HG03521 (cell line): ENCODE data around the gene MRPL49.

Experiments
- ATAC-seq: cut with Tn5 transposase; IDR thresholded peaks from one replicate; pipeline ENCODE4 v1.9.1; 2021; ENCODE audit warnings: mild to moderate bottlenecking, moderate library complexity; ENCODE audit not compliant: unreplicated experiment

The MRPL49 gene

DNA sequence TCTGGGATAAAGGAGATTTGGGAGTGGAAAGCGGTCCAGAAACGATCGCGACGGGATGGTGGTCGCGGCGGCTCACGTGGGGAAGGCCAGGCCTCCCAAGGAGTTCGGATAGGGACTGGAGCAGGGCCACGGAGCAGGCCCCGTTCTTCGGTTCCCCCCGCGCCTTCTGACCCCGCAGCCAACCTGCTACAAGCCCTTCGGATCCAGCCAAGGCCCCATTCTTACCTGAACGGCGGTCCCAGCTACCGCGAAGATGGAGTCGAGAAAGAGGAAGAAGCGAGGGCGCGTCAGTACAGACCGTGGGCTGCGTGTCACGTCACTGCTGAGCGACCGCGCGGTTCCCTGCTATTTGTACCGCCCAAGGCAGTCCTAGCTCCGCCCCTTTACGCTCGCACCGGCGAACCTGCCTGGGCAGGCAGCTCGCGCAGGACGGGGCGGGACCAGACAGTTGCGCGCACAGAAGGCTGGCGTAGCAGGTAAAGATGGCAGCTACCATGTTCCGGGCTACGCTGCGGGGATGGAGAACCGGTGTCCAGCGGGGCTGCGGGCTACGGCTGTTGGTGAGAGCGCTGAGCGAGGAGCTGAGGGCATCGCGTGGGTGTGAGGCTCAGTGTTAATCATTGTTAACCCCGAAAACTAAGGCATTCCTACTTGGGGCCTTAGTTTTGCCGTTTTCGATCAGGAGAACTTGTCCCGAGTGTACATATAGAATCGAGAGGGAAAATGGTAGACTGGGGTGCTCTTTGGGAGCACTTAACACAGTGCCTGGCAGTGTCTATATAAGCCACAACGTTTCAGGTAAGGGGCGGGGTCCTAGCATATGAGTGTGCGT lies at the start of gene MRPL49, which contains the start of gene FAU:
Gene MRPL49 (plus strand): TSS at position 457 of the 832 bp plus-strand sequence. CDS start 26 bp downstream, at position 483.
Gene FAU (minus strand): TSS at position 270 of the 832 bp plus-strand sequence. CDS start 321 bp downstream, outside the sequence.
- ATAC-seq = peak; percentile 72

DNA sequence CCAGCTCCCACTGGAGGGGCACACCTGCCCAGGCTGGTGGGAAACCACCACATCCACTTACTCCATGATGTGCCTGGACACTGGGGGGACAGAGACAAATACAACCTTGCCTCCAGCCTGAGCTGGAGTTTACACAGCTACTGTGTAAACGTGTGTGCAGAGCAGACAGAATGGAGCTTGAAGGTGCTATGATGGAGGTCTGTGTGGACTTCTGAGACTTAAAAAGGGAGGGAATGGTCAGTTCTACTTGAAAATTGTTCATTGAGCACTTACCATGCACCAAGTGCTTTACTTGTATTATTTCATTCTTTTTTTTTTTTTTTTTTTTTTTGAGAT lies 49.5 kb upstream of the MRPL49 start:
- no peak for ATAC-seq

DNA sequence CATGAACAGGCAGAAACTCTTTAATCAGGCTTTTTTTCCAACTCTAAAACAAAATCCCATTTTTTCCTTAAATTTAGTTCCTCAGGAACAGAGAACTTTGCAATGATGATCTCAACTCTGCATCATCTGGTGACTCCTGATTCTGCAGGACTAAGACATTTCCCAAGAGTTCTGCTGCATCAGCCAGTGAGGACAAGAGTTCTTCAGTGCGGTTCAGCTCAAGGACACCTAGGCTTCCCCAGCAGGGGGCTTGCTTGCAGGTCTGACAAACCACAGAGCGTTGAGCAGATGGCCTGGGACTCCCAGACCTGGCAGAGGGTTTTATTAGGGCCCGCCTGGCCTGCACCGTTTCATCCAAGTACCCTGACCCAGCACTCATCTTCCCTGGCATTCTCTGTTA lies 44.7 kb upstream of the MRPL49 start:
- no peak for ATAC-seq

DNA sequence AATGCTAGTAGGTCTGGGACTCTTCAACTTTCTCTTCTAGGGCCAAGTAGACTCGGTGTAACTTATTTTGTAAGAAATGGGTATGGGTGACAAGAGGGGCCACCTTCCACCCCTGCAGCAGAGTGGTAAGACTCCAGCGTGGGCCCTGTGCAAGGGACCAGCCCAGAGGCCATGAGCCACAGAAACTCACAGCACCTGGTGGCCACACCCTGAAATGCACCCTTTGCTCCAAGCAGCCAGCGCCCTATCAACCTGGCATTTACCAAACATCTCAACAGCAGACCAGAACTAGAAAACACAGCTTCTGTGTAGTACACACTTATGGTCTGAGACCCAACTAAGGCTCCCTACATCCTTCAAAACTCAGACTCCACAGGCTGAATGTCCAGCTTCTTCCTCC lies 44.0 kb upstream of the MRPL49 start:
- ATAC-seq = peak; percentile 41

DNA sequence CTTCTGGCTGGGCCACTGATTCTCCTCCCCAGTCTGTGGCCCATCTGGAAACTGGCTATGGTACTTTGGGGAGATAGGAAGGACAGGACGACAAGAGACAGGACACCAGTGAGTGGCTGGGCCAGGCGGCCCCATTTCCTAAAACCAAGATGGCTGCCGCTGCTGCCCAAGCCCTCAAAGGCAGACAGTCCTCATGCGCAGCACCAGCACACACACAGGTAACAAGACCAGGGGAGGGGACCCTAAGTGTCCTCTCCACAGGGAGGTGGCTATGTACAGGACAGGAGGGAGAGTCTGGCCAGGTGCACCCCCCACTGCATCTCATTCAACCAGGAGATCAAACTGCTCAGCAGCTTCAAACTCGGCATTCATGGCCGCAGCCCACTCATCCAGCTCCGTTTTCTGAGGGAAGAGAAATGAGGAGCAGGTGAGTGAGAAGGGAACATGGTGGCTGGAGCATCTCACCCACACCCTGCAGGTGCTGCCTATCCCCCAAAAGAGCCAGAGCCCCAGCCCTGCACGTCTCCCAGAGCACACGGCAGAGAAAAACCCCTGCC lies 43.3 kb upstream of the MRPL49 start:
- ATAC-seq = no peak

DNA sequence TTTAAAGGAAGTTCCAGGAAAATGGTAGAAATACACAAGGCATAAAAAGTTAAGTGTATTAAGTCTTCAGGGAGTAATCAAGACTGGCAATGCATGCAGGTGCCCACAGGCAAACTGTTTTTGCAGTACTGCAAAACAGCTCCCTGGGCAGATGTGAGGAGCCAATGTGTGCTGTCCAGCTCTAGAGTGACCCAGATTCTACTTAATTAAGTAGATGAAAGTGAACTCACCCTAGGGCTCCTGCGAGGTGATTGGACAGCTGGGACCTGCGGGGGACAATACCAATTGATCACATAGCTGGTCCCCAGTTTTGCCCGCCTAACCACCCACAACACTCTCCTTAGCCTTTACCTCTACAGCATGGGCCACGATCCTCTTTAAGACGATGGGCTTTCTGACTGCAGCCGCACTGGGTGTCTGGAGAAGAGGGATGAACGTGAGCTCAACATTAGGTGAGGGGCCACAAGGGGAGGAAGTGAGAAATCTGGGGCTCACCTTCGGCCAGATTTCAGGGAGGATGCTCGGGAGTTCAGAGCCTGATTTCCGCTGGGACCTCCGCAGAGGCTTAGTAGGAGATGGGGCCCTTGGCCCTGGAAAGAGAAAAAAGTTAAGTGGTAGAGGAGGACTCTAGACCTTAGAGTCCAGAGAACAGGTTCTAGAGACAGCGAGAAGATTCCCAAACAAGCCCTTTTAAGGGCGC lies 38.8 kb upstream of the MRPL49 start:
- ATAC-seq = peak; percentile 14

DNA sequence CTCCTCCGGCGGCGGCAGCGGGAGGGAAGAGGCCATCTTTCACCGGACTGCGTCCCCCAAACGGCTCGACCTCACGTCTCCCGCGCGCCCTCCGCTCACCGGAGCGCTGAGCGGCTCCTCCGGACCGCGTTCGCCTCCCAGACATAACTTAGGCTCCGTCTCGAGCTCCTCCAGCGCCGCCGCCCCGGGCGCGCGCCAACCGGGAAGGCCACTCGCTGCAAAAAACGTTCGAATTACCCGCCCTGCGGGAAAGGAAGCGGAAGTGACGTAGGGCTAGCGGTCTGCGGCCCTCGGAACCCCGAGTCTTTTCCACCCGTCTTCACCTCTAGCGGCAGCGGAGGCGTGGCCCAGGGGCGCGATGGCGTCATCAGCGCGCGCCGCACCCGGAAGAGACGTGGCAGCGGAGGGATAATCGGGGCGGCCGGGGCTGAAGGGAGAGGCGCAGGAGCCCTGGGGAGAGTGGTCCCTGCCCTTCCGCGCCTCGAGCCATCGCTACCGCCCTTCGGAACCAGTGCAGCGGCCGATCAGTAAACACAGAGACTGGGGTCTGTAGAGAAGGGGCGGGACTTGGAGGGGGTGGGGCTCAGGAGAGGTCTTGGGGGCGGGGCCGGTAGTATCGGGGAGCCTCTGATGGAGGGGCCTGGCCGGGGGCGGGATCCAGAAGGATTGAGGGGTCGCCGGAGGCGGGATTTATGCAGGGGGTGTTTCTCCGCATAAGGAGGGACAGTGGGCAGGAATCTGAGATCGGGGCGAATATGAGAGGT lies 38.1 kb upstream of the MRPL49 start, which contains the start of the genes CDCA5 and ZFPL1:
Gene CDCA5 (minus strand): TSS at position 207 of the 764 bp plus-strand sequence. CDS start 62 bp downstream, at position 145.
Gene ZFPL1 (plus strand): TSS at position 389 of the 764 bp plus-strand sequence. CDS start 477 bp downstream, outside the sequence.
- ATAC-seq = peak; percentile 77

DNA sequence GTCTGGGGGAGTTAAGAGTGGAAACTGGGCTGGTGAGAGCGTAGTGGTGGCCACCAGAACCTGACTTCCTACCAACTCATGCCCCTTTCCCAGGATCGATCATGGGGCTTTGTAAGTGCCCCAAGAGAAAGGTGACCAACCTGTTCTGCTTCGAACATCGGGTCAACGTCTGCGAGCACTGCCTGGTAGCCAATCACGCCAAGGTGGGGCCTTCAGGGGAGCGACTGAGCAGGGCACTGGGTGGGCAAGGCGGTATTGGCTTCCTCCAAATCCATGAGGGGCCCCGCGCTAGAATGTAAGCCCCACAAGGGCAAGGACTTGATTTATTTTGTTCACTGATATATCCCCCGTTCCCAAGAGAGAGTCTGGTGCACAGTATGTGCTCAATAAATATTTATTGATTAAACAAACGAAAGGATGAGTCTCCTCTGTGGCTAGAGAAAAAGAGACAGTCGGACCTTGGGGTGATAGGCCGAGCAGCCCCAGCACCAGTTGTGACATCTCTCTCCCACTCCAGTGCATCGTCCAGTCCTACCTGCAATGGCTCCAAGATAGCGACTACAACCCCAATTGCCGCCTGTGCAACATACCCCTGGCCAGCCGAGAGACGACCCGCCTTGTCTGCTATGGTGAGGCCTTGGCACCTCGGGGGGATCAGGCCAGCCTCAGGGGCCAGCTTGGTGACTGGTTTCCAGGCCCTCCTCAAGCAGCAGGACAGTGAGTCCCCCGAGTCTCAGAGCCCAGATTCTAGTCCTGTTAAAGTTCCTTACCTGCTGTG lies 37.3 kb upstream of the MRPL49 start:
- no peak for ATAC-seq

DNA sequence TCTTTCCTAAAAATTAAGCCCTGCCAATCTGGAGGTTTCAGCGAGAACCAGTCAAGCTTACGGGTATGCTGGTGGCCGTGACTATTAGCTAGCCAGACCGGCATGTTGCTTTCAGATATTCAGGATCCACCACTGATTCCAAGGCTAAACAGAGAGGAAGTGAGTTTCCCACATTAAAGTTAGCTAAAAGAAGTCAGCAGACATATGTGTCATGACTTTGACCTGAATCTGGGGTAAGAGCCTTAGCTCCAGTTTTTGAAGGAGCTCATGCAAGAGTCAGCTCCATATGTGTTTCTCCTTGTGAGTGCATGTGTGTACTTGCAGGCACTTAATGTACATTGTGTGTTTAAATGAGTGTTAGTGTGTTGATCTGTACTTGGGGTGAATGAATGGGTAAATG lies 36.7 kb upstream of the MRPL49 start:
- no peak for ATAC-seq

DNA sequence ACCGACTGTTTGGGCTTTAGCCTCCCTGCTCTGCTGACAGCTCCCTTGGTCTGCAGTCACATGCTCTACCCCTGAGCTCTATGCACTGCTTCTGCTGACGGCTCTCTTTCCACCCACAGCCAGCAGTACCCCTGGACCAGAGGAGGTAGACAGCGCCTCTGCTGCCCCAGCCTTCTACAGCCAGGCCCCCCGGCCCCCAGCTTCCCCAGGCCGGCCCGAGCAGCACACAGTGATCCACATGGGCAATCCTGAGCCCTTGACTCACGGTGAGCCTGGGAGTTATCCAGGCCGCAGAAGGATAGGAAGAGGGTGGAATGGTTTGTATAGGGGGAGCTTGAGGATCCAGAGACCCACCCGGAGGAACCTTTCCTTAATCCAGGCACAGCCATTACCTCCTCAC lies 35.3 kb upstream of the MRPL49 start:
- ATAC-seq = no peak

DNA sequence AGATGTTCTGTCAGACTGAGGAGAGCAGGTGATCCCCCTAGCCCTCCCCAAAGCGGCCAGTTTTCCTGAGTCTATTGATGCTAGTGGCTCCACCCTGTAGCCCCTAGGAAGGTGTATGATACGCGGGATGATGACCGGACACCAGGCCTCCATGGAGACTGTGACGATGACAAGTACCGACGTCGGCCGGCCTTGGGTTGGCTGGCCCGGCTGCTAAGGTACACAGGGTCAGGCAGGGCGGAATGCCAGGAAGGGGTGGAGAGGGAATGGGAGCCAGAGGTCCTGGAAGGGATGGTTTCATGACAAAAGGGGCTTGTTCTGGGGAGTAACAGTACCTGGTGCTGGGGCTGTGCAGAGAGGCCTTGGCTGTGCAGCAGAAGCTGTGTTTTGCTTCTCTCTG lies 34.9 kb upstream of the MRPL49 start:
- ATAC-seq = no peak

DNA sequence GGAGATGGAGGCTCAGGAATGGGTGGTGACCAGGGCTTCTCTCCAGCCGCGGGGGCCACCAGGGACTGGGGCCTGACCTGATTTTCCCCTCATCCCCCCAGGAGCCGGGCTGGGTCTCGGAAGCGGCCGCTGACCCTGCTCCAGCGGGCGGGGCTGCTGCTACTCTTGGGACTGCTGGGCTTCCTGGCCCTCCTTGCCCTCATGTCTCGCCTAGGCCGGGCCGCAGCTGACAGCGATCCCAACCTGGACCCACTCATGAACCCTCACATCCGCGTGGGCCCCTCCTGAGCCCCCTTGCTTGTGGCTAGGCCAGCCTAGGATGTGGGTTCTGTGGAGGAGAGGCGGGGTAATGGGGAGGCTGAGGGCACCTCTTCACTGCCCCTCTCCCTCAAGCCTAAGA lies 34.3 kb upstream of the MRPL49 start:
- ATAC-seq = no peak

DNA sequence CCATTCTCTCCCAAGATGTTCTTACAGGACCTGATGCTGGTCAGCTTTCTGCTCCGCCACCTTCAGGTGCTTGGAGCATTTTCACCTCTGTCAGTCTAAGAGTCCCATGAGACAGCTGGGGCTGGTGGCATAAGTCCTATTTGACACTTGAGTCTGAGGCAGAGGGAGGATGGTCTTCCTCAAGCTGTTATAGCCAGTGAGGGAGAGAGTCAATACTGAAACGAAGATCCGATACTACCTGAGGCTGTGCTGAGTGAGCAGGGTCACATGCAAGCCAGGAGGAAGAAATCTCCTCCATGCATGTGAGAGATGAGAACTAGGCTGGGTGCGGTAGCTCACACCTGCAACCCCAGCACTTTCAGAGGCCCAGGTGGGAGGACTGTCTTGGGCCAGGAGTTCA lies 32.5 kb upstream of the MRPL49 start:
- no peak for ATAC-seq

DNA sequence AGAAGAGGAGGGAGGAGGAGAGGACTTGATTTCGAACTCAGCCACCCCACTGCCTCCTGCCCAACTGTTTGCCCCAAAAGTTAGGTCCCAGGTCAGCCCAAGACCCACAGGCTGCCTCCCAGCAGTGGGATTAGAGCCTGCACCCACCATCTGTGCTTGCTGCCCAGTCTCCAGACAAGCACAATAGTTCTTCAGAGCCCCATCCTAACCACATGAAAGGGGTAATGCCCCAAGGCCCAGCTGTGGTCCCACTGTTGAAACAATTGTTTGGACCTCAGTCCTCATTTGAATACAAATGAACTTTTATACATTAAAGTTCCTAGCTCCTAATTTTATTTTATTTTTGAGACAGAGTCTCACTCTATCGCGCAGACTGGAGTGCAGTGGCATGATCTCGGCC lies 31.5 kb upstream of the MRPL49 start:
- ATAC-seq = no peak

DNA sequence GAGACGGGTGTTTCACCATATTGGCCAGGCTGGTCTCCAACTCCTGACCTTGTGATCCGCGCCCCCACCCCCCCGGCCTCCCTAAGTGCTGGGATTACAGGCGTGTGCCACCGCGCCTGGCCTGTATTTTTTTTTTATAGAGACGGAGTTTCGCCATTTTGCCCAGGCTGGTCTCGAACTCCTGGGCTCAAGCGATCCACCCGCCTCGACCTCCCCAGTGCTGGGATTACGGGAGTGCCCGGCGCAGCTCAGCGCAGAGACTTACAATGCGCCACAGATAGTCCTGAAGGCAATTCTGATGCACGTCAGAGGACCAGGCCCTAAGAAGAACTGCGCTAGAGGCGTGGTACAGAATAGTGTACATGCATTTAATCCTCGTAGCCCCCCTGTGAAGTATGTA lies 26.7 kb upstream of the MRPL49 start:
- no peak for ATAC-seq

DNA sequence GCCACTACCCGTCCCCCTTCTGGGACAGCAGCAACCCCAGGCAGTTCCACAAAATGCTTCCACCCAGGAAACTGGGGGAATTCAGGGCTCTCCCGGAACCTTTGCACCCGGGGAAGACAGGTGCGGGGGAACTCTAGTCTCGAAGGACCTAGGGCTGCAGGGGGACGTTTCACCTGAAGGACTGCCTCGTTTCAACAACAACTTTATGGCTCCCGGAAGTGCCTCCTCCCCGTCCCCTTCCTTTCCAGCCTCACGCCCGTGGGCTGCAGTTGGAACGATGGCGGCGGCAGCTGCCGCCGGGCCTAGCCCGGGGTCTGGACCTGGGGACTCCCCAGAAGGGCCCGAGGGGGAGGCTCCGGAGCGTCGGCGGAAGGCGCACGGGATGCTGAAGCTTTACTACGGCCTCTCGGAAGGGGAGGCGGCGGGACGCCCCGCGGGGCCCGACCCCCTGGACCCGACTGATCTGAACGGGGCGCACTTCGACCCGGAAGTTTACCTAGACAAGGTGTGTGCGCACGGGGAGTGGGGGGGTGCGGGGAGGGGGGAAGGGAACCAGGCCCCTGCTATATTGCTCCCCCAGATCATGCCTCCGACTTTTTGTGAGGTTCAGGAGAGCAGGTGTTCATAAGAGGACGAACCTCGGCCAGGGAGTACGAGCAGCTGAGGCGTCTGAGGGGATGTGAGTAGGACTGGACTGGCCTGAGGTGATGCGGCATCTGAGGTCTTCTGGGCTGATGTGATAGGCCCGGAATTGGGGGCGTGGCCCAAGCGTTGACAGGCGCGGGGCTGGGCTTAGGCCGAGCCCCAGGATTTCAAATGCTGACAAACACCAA lies 25.9 kb upstream of the MRPL49 start, which contains the start of gene VPS51:
Gene VPS51 (plus strand): TSS at position 241 of the 833 bp plus-strand sequence. CDS start 37 bp downstream, at position 278.
- peak; percentile 70 for ATAC-seq

DNA sequence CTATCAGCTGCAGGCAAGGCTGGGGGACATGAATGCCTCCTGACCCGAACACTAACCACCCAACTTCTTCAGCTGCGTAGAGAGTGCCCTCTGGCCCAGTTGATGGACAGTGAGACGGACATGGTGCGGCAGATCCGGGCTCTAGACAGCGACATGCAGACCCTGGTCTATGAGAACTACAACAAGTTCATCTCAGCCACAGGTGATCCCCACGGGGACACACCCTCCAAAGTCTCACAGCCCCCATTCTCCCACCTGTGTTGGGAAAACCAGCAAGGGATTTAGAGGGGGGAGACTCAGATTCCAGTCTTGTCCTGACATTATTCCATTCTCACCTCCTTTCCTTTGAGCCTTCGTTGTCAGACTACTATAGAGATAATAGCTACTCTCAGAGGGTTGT lies 25.2 kb upstream of the MRPL49 start:
- no peak for ATAC-seq

DNA sequence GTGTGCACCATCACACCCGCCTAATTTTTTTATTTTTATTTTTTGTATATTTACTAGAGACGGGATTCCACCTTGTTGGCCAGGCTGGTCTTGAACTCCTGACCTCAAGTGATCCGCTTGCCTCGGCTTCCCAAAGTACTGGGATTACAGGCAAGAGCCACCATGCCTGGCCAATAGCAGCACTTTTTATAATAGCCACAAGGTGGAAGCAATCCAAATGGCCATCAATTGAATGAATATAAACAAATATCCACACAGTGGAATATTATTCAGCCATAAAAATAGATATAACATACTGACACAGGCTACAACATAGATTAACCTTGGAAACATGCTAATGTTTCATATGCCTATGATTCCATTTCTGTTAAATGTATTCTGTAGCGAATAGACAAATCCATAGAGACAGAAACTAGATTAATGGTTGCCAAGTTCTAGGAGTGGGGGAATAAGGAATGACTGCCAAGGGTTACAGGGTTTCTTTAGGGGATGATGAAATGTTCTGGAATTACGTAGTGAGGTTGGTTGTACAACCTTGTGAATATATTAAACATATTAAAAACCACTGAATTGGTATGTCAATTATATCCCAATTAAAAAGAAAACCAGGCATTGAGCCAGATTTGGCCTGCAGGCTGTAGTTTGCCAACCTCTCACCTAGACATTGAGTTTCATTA lies 21.3 kb upstream of the MRPL49 start:
- ATAC-seq = no peak
